ENCODE measurements around the gene VRK1.

Gene VRK1

DNA sequence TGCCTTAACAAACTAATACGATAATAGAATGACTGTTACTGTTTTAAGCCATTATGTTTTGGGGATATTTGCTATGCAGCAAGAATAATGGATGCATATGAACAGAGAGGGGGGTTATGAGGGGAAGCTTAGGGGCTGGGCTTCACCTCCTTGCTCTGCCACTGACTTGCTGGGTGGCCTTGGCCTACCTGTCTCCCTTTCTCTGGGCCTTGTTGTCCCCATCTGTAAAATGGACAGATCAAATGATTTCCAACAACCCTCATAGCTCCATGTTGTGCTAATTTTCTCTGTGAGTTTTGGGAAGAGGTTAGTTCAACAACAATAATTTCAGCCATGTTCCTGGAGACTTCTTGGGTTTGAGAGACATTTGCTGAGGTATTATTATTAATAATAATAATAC, 119.6 kb downstream of the VRK1 start:
- no peaks in the 10 kb centered on the region for H3K4me1 ChIP-seq (ENCODE audit: control insufficient read depth, low read length)
- H3K27ac ChIP-seq (ENCODE audit: low read depth, low read length): no peak overlapping the region
- H4K20me1 ChIP-seq (ENCODE audit: control insufficient read depth, insufficient read depth, low read depth, low read length): no peaks in the 10 kb centered on the region
- no peak overlapping the region for H3K4me3 ChIP-seq (ENCODE audit: low read length)
- no peaks in the 10 kb centered on the region for H3K27me3 ChIP-seq (ENCODE audit: control insufficient read depth, low read length)
- no peaks in the 10 kb centered on the region for H3K36me3 ChIP-seq (ENCODE audit: control insufficient read depth, low read length)
- H3K4me2 ChIP-seq (ENCODE audit: low read length): no peak overlapping the region
- H3F3A ChIP-seq (ENCODE audit: control insufficient read depth, insufficient read depth): no peaks in the 10 kb centered on the region
- no peaks in the 10 kb centered on the region for H3K9me2 ChIP-seq (replicated peaks; ENCODE audit: control insufficient read depth, low read length)
- TF ChIP-seq, protein P1, sequence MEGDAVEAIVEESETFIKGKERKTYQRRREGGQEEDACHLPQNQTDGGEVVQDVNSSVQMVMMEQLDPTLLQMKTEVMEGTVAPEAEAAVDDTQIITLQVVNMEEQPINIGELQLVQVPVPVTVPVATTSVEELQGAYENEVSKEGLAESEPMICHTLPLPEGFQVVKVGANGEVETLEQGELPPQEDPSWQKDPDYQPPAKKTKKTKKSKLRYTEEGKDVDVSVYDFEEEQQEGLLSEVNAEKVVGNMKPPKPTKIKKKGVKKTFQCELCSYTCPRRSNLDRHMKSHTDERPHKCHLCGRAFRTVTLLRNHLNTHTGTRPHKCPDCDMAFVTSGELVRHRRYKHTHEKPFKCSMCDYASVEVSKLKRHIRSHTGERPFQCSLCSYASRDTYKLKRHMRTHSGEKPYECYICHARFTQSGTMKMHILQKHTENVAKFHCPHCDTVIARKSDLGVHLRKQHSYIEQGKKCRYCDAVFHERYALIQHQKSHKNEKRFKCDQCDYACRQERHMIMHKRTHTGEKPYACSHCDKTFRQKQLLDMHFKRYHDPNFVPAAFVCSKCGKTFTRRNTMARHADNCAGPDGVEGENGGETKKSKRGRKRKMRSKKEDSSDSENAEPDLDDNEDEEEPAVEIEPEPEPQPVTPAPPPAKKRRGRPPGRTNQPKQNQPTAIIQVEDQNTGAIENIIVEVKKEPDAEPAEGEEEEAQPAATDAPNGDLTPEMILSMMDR (IDR thresholded peaks at IDR 0.05; ENCODE audit: low read depth, low read length, poor library complexity, severe bottlenecking): no peak
- no peak for TF ChIP-seq EZH2phosphoT487 (IDR thresholded peaks at IDR 0.05; ENCODE audit: borderline replicate concordance, low read length)
- H3K9me3 ChIP-seq (ENCODE audit: control insufficient read depth, insufficient read depth, low read length): no peaks in the 10 kb centered on the region
- H3K79me2 ChIP-seq (ENCODE audit: control insufficient read depth, low read length): no peaks in the 10 kb centered on the region

- no peaks in the 10 kb centered on the region for H4K20me1 ChIP-seq (ENCODE audit: control insufficient read depth, insufficient read depth, low read depth, low read length)
- no peaks in the 10 kb centered on the region for H3K4me1 ChIP-seq (ENCODE audit: control insufficient read depth, low read length)
- H3K9me3 ChIP-seq (ENCODE audit: control insufficient read depth, insufficient read depth, low read length): no peaks in the 10 kb centered on the region
- H3K4me2 ChIP-seq (ENCODE audit: low read length): no peak overlapping the region
- no peaks in the 10 kb centered on the region for H3K9me2 ChIP-seq (replicated peaks; ENCODE audit: control insufficient read depth, low read length)
- H3K27ac ChIP-seq (ENCODE audit: low read depth, low read length): no peak overlapping the region
- no peaks in the 10 kb centered on the region for H3F3A ChIP-seq (ENCODE audit: control insufficient read depth, insufficient read depth)
- H3K27me3 ChIP-seq (ENCODE audit: control insufficient read depth, low read length): no peaks in the 10 kb centered on the region
- no peak overlapping the region for H3K4me3 ChIP-seq (ENCODE audit: low read length)
- H3K79me2 ChIP-seq (ENCODE audit: control insufficient read depth, low read length): no peaks in the 10 kb centered on the region
- no peak for TF ChIP-seq EZH2phosphoT487 (IDR thresholded peaks at IDR 0.05; ENCODE audit: borderline replicate concordance, low read length)
- TF ChIP-seq, protein P1 (IDR thresholded peaks at IDR 0.05; ENCODE audit: low read depth, low read length, poor library complexity, severe bottlenecking): no peak
- H3K36me3 ChIP-seq (ENCODE audit: control insufficient read depth, low read length): no peaks in the 10 kb centered on the region
Measured at GRCh38 chr14:96917442-96917963, 120.3 kb downstream of the VRK1 start.

DNA sequence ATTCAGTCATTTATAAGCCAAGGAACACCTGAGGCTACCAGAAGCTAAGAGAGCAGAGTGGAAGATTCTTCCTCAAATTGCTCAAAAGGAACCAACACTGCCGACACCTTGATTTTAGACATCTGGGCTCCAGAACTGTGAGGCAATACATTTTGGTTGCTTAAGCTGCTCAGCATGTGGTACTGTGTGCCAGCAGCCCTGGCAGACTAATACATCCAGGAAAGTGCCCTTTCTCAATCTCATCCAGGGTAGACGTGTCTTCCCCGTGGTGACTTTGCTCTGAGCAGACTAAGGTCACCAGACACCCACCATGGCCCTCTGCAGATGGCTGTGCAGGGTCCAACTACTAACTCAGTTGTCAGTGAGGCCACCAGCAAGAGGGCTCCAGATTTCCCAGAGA, 122.8 kb downstream of the VRK1 start:
- H3K4me2 ChIP-seq (ENCODE audit: low read length): no peak overlapping the region
- no peaks in the 10 kb centered on the region for H3K27me3 ChIP-seq (ENCODE audit: control insufficient read depth, low read length)
- H3K27ac ChIP-seq (ENCODE audit: low read depth, low read length): no peak overlapping the region
- H3K4me1 ChIP-seq (ENCODE audit: control insufficient read depth, low read length): no peaks in the 10 kb centered on the region
- no peaks in the 10 kb centered on the region for H3K36me3 ChIP-seq (ENCODE audit: control insufficient read depth, low read length)
- H4K20me1 ChIP-seq (ENCODE audit: control insufficient read depth, insufficient read depth, low read depth, low read length): no peaks in the 10 kb centered on the region
- H3K79me2 ChIP-seq (ENCODE audit: control insufficient read depth, low read length): no peaks in the 10 kb centered on the region
- H3K4me3 ChIP-seq (ENCODE audit: low read length): no peak overlapping the region
- no peaks in the 10 kb centered on the region for H3K9me2 ChIP-seq (replicated peaks; ENCODE audit: control insufficient read depth, low read length)
- no peak for TF ChIP-seq EZH2phosphoT487 (IDR thresholded peaks at IDR 0.05; ENCODE audit: borderline replicate concordance, low read length)
- TF ChIP-seq, protein P1 (IDR thresholded peaks at IDR 0.05; ENCODE audit: low read depth, low read length, poor library complexity, severe bottlenecking): no peak
- no peaks in the 10 kb centered on the region for H3F3A ChIP-seq (ENCODE audit: control insufficient read depth, insufficient read depth)
- no peaks in the 10 kb centered on the region for H3K9me3 ChIP-seq (ENCODE audit: control insufficient read depth, insufficient read depth, low read length)
